ENCODE results near the gene EIF1.

- TF ChIP-seq, protein P1, sequence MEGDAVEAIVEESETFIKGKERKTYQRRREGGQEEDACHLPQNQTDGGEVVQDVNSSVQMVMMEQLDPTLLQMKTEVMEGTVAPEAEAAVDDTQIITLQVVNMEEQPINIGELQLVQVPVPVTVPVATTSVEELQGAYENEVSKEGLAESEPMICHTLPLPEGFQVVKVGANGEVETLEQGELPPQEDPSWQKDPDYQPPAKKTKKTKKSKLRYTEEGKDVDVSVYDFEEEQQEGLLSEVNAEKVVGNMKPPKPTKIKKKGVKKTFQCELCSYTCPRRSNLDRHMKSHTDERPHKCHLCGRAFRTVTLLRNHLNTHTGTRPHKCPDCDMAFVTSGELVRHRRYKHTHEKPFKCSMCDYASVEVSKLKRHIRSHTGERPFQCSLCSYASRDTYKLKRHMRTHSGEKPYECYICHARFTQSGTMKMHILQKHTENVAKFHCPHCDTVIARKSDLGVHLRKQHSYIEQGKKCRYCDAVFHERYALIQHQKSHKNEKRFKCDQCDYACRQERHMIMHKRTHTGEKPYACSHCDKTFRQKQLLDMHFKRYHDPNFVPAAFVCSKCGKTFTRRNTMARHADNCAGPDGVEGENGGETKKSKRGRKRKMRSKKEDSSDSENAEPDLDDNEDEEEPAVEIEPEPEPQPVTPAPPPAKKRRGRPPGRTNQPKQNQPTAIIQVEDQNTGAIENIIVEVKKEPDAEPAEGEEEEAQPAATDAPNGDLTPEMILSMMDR (IDR thresholded peaks at IDR 0.05 in 4 of 5, conservative IDR thresholded peaks at IDR 0.05 in 1 of 5) = no peak
- no peak for TF ChIP-seq POLR2A (IDR thresholded peaks at IDR 0.05)
Observed at GRCh38 chr17:41705271-41705991, 16.7 kb downstream of the EIF1 start.

Data from gastrocnemius medialis (tissue), 4 donors.